HG03565 (cell line): ENCODE results near the gene WDR74.
"Not testable (repeated sequence)": the region's sequence is repeated elsewhere in the genome, so short reads cannot be mapped to it uniquely, and the experiment has no call there.

ENCODE experiments used
- ATAC-seq: cut with Tn5 transposase; IDR thresholded peaks from one replicate; pipeline ENCODE4 v1.9.1; 2021; ENCODE audit warnings: mild to moderate bottlenecking, moderate library complexity; ENCODE audit not compliant: unreplicated experiment

The WDR74 gene

GRCh38 chr11:62842171-62842741 is 2.9 kb upstream of the WDR74 start:
- no peak for ATAC-seq

DNA sequence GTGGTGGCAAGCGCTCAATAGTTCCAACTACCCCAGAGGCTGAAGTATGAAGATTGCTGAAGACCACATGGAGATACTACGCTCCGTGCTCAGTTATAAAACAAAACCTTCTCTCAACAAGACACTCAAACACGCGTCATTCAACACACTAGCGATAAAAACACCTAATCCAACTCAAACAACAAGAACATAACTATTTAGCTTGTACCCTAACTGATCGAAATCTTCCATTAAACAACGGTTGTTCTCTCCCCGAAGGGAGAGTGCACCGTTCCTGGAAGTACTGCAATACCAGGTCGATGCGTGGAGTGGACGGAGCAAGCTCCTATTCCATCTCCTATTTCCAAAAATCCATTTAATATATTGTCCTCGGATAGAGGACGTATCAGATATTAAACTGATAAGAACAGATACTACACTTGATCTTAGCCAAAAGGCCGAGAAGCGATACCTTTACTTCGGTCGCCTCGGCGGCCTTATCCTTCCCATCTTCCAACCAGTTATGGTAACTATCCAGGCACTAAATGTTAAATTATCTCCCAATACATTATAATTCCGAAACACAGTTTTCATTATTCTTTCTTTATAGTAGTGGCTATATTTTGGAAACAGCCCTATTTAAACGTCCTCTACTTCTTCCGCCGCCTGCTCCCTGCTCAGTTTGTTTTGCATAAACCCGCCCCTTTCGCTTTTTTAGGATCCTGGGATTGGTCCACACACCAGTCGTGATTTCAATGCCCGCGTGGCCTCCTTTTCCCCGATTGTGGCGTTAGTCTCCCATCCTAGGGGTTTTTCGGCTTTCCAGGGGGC is 2.2 kb upstream of the WDR74 start:
- ATAC-seq: peak; percentile 46

DNA sequence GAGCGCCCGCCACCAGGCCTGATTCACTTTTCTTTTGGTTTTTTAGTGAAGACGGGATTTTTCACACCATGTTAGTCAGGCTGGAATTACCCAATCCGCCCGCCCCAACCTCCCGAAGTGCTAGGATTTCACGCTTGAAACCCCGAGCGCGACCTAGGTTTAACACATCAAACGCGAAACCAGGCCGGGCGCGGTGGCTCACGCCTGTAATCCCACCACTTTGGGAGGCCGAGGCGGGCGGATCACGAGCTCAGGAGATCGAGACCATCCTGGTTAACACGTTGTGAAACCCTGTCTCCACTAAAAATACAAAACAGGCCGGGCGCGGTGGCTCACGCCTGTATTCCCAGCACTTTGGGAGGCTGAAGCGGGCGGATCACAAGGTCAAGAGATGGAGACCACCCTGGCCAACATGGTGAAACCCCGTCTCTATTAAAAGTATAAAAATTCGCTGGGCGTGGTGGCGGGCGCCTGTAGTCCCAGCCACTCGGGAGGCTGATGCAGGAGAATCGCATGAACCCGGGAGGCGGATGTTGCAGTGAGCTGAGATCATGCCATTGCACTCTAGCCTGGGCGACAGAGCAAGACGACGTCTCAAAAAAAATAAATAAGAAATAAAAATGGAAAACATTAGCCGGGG is 1.5 kb upstream of the WDR74 start:
- ATAC-seq: not testable (repeated sequence)

GRCh38 chr11:62835336-62835735 is 4.1 kb downstream of the WDR74 start:
- no peak for ATAC-seq

- peak; percentile 1 for ATAC-seq
Measured at GRCh38 chr11:62832336-62833234, 6.8 kb downstream of the WDR74 start, which contains the start of gene TEX54. Gene TEX54, minus strand, starts transcription at chr11:62832841.

GRCh38 chr11:62831520-62832335 is 7.7 kb downstream of the WDR74 start, which contains the start of gene STX5:
Gene STX5, minus strand, starts transcription at chr11:62832051. Its CDS starts 808 bp downstream, at chr11:62831243.
- ATAC-seq: peak; percentile 76

- ATAC-seq: no peak
Measured at GRCh38 chr11:62830904-62831519, 8.4 kb downstream of the WDR74 start.

GRCh38 chr11:62828130-62828529 is 11.3 kb downstream of the WDR74 start:
- not testable (repeated sequence) for ATAC-seq

GRCh38 chr11:62823677-62824076 is 15.7 kb downstream of the WDR74 start:
- ATAC-seq: no peak

GRCh38 chr11:62817129-62817528 is 22.3 kb downstream of the WDR74 start:
- ATAC-seq: no peak

- no peak for ATAC-seq
Measured at GRCh38 chr11:62816557-62816956, 22.8 kb downstream of the WDR74 start.

GRCh38 chr11:62811659-62812058 is 27.7 kb downstream of the WDR74 start:
- no peak for ATAC-seq

GRCh38 chr11:62810748-62811147 is 28.6 kb downstream of the WDR74 start:
- ATAC-seq: no peak

DNA sequence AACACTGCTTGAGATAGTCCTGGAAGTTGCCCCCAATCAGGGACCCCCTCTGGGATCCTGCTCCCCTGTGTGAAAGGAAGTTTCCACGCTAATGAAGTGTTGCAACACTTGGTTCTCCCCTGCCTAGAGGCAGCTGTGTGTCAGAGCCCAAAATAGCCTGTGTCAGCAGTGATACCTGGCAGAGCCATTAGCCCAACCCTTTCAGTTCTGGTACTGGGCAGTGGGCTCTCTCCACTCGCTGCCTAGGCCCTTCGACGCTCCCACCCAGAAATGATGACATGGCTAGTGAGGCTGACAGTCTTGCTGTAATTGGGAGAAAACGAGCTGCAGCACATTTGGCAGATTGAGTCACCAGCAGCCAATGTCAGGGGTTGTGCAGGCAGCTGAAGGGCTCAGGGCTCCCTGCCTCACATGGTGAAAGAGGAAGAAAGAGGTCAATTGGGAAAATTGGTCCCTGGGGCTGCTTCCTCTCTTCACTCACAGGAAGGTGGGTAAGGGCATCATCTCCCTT is 32.7 kb downstream of the WDR74 start:
- ATAC-seq: no peak

GRCh38 chr11:62805961-62806441 is 33.4 kb downstream of the WDR74 start:
- ATAC-seq: no peak

GRCh38 chr11:62805076-62805892 is 34.1 kb downstream of the WDR74 start, which contains the start of gene NXF1:
Gene NXF1, minus strand, starts transcription at chr11:62805440. Its CDS starts 84 bp downstream, at chr11:62805356.
- ATAC-seq: peak; percentile 82

DNA sequence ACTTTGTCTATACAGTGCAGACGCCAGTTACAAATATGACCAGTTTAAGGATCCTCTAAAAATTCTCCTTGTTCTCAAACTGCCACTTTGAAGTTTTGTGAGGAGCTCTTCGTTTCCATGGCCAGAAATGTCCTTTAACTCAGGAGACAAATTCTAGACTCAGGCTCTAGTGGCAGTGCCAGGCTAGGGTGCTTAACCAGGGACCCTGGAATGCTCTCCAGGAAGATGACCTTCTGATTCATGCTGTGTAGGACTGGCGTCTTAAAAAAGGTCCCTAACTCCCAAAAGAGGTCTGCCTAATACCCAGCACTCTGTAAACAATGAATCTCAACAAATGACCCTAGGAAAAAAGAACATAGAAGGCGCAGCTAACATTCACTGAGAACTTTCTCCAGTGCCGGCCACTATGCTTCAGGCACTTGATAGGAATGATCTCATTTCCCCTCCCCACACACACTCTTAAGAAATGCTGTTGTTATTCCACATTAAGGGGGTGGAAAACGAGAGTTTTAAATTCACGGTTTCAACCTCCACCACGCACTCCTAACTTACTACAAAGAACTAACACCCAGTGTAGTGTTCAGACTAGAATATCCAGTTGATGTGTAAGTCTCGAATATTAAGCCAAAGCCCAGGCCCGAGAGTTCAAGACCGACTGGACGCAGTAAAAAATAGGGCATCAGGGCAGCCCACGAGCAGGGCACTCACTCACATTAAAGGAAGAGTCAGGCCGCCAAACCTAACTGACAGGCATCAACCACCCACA is 34.9 kb downstream of the WDR74 start:
- peak; percentile 2 for ATAC-seq
